BE2C (cell line): Measurements from ENCODE around the gene GYPB.
"Not testable (repeated sequence)": the region's sequence is repeated elsewhere in the genome, so short reads cannot be mapped to it uniquely, and the experiment has no call there.

Source experiments
- DNase-seq: peaks from one replicate; pipeline ENCODE4 v3.0.0-alpha.2; 2020
- H3K27me3 ChIP-seq: fragments of 250-450 bp; sonication (Bioruptor Pico); 2 replicates; pipeline ENCODE4 v1.5.1; 2020; ENCODE audit warnings: mild to moderate bottlenecking
- H3K36me3 ChIP-seq: fragments of 250-450 bp; sonication (Bioruptor Pico); 2 replicates; pipeline ENCODE4 v1.5.1; 2020; ENCODE audit warnings: mild to moderate bottlenecking
- H3K4me1 ChIP-seq: fragments of 250-450 bp; sonication (Bioruptor Pico); 2 replicates; pipeline ENCODE4 v1.5.1; 2020
- H3K4me3 ChIP-seq: 2 replicates; pipeline ENCODE4 v1.5.1; 2011; ENCODE audit warnings: low read depth, low read length
- H3K9me3 ChIP-seq: fragments of 250-450 bp; sonication (Bioruptor Pico); 2 replicates; pipeline ENCODE4 v1.5.1; 2020
- TF ChIP-seq, protein P1 (sequence below): IDR thresholded peaks from 2 replicates; pipeline ENCODE4 v1.5.1; 2012; ENCODE audit warnings: mild to moderate bottlenecking, low read depth, low read length

The GYPB gene

DNA sequence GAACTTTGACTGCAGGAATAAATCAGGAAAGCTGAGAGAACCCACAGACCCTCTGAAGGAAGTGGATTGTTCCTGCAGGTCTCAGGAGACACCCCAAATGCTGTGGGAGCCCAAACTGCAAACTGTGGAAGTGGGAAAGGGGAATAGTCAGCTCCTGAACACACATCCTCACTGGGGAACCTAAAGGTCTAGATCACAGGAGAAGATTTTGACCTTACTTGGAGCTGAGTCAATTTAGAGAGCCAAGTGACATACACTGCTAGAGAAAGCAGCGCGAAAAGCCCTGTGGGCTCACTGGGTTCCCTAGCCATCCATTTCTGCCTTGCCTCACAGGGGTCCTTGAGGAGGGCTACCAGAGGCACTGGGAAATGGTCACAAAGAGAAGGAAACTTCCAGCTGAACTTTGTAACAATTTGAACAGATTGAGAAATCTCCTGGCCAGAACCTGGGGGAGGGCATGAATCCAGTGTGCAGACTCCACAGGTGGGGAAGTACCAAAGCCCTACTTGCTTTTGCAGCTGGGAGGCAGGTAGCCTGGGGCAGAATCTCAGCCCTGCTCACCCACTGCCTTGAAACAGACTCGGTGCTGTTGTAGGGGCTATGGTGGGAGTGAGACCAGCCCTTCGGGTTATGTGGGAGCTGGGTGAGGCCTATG lies 5.3 kb upstream of the GYPB start:
- H3K4me1 ChIP-seq, DNase-seq, H3K36me3 ChIP-seq, H3K9me3 ChIP-seq, H3K4me3 ChIP-seq, H3K27me3 ChIP-seq: not testable (repeated sequence)

DNA sequence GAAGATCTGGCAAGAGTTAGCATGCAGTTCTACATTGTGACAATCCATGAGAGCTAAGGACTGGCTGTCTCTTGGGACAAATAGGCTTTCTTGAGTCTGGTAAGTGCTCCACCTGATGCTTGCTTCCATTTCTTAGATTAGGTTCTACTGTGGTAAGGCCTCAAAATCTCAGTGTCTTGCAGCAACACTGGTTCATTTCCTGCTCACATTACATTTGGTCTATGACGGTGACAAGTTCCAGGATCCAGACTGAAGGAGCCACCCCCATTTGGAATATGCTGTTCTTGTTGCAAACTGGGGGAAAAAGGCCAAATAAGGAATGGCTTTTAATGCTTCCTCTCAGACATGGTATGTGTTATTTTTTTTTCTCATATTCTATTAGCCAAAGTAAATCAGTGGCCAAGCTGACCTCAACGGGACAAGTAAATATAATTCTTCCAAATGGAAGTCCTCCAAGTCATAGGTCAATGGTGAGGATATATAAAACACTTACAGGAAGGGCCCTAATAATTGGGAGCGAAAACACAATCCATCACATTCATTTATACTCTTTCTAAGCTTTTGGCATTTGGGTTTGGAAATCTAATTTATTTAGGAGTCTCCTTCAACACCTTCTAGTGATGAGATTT lies 3.7 kb upstream of the GYPB start:
- DNase-seq, H3K36me3 ChIP-seq, H3K4me3 ChIP-seq, H3K27me3 ChIP-seq, H3K9me3 ChIP-seq, H3K4me1 ChIP-seq: not testable (repeated sequence)

DNA sequence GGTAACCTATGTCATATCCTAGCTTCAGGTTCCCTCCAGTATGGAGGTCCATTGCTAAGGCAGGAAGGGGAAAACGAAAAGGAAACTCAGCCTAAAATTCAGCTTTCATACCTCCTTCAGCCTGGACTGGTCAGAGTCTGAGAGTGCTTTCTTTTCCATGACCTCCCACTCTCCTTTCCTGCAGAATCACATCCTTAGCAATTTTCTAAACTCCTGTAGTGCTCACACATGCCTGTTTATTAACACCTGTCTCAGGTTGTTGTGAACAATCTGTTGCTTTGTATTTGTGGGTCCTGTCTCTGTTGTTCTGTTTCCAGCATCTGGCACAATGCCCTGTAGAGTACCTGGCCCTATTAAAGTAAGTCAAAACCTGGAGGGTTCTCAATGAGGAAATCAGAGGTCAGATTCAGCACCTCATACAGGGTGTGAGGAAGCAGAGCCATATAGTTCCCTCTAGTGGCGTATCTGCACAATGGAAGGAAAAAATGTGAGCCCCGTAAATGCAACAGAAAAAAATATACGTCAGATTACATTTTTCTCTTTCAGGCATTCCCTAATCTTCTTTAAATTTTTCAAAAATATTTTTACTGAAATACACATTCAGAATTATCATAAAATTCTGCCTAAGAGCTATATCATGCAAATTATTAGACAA lies 2.3 kb upstream of the GYPB start:
- H3K4me1 ChIP-seq, DNase-seq, H3K4me3 ChIP-seq, H3K9me3 ChIP-seq, H3K36me3 ChIP-seq, H3K27me3 ChIP-seq: not testable (repeated sequence)
- TF ChIP-seq, protein P1, sequence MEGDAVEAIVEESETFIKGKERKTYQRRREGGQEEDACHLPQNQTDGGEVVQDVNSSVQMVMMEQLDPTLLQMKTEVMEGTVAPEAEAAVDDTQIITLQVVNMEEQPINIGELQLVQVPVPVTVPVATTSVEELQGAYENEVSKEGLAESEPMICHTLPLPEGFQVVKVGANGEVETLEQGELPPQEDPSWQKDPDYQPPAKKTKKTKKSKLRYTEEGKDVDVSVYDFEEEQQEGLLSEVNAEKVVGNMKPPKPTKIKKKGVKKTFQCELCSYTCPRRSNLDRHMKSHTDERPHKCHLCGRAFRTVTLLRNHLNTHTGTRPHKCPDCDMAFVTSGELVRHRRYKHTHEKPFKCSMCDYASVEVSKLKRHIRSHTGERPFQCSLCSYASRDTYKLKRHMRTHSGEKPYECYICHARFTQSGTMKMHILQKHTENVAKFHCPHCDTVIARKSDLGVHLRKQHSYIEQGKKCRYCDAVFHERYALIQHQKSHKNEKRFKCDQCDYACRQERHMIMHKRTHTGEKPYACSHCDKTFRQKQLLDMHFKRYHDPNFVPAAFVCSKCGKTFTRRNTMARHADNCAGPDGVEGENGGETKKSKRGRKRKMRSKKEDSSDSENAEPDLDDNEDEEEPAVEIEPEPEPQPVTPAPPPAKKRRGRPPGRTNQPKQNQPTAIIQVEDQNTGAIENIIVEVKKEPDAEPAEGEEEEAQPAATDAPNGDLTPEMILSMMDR, result peak; percentile 72

DNA sequence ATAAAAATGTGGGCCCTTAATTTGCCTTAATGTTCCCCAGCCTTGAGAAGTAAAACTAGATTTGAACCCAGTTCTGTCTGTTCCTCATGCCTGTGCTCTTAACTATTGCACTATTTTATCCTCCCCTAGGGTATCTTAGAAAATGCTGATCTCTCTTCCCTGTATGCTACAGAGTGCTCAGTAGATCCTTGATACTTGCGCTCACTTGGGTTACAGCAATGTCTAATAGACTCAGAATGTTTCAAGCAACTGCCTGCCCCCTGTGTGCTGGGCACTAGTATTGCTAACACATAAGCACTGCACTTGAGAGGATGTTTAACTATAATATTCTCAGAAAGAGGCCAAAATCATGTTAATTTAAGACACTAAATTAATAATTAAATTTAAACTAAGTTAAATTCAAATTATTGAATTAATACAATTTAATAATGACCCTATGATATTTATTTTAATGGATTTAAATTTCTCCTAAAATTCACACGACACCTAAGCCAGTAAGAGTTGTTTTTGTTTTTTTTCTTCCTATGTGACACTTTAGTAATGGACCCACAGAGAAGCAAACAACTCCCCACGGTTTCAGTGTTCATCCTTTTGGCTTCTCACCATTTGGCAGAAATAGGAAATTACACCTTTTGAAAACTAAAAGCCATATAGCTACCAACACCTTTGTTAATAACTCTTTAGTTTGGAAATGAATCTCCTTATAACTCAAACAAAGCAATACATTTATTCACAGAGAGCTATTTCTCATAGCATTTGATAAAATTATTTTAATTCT lies 768 bp downstream of the GYPB start:
- DNase-seq, H3K4me1 ChIP-seq, H3K36me3 ChIP-seq, H3K9me3 ChIP-seq, H3K4me3 ChIP-seq, H3K27me3 ChIP-seq: not testable (repeated sequence)

DNA sequence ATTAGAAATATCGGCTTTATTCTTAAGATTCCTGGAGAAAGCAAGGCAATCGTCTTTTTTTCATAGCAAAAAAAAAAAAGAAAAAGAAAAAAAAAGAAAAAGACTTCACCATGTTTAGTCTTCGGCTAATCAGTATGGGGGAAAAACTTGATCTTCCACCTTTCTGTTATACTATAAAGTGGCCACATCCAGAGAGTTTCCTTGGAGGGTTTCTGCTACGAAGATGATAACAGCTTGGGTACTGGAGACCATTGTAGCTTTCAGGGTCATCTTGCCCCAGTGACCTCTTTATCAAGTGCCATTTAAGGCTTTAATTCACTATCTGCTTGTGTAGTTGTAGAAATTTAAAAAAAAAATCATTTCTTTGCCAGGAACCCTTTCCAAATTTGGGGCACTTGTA lies 1.9 kb downstream of the GYPB start:
- not testable (repeated sequence) for H3K36me3 ChIP-seq, DNase-seq, H3K4me1 ChIP-seq, H3K9me3 ChIP-seq, H3K27me3 ChIP-seq, H3K4me3 ChIP-seq

DNA sequence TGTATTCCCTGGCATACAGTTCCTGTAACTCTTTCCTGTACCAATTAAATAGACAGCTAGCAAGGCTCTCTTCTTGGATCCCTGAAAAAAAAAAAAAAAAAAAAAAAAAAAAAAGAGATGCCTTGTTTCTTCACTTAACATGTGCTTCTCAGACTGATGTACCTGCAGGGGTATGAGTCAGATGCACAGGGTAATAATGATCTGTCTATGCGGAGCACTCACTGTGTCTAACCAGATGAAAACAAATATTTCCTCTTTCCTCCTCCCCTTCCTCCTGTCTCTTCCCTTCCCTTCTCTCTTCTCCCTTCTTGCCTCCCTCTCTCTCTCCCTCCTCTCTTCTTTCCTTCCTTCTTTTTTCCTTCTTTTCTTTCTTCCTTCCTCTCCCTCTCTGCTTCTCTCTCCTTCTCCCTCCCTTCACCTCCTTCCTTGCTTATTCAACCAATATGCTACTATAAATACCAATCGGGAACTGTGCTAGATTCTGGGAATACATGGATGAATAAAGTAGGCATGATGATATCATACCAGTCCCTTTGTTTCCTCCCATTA lies 3.0 kb downstream of the GYPB start:
- H3K27me3 ChIP-seq, H3K9me3 ChIP-seq, H3K36me3 ChIP-seq, H3K4me3 ChIP-seq, H3K4me1 ChIP-seq, DNase-seq: not testable (repeated sequence)

DNA sequence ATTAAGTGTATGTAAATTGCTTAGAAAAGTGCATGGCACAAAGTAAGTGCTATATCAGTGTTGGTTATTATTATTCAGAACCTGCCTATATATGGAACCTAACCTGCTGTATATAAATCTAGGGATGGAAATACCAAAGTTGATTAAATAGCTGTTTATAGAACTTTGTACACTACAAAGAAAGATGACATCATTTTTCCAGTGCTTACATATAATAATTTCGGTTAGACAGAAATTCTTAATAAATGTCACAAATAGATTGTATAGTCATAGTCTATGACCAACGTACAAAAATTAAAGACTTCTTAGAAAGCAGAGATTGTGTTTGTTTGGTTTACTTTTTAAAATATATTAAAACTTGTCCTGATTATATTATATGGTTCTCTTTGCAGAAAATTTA lies 4.4 kb downstream of the GYPB start:
- TF ChIP-seq, protein P1, result no peak
- Histone ChIP-seq H3K27me3 (no peaks in the 10 kb centered on the region), H3K4me1 (no peaks in the 10 kb centered on the region), H3K9me3 (no peaks in the 10 kb centered on the region), H3K4me3 (no peak overlapping the region), H3K36me3 (no peaks in the 10 kb centered on the region)
- DNase-seq, result no peak

DNA sequence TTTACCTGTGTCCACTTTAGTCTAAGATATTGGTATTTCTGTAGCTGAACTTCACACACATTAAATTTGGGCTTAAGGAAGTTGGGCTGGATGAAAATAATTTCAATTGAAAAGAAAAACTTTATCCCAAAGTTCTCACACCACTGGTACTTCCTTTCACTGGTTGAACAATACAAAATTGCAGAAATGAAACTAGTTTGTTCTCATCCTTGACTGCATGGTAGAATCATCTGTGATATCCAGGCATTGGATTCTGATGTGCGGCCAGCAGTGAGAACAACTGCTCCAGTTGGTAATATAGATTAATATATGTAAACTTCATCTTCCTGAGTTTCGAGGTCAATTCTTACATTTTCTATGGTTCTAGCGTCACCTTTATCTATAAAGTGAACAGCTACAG lies 10.6 kb downstream of the GYPB start:
- not testable (repeated sequence) for H3K9me3 ChIP-seq, H3K27me3 ChIP-seq, H3K4me3 ChIP-seq, H3K36me3 ChIP-seq, DNase-seq, H3K4me1 ChIP-seq

DNA sequence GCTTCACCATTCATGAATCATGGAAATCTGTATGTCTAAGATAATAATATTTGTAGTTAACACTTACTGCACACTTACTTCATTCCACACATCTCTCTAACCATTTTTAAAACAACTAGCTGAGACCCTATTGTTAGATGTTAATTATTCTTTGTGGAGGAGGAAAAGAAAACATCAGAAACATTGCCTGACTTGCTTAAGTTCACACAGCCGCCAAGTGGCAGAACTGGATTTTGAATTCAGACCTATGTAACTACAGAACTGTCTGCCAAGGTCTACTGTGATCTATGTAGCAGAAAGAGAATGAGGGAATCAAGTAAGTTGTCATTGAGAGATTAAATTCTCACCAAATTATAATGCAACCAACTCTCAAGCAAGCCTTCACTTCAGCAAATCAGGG lies 11.2 kb downstream of the GYPB start:
- DNase-seq, H3K36me3 ChIP-seq, H3K9me3 ChIP-seq, H3K4me3 ChIP-seq, H3K27me3 ChIP-seq, H3K4me1 ChIP-seq: not testable (repeated sequence)

DNA sequence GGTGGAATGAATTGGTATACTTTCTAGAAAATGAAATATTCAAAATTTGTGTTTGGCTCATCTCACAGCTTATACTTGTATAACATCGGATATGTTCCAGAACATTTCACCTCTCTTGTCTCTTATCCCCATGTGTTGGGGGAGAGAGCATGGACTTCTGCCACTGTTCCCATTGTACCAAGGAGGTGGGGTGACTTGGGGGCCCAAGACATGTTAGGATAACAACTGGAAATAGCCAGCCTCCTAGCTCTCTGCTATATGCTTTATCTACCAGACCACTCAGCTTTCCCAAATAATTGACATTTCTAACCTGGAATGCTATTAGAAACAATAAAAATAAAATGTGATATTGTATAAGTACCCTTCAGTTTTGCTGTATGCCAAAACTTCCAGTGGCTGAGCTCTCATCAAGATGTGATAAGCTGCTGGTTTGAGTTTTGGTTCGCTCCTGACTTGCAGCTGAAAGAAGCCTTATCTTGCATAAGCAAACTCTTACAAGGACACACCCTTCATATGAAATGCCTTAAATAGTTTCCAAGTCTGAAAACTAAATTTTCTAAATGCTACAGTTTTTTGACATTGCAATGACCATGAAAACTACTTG lies 12.9 kb downstream of the GYPB start:
- not testable (repeated sequence) for DNase-seq, H3K4me1 ChIP-seq, H3K36me3 ChIP-seq, H3K4me3 ChIP-seq, H3K9me3 ChIP-seq, H3K27me3 ChIP-seq

DNA sequence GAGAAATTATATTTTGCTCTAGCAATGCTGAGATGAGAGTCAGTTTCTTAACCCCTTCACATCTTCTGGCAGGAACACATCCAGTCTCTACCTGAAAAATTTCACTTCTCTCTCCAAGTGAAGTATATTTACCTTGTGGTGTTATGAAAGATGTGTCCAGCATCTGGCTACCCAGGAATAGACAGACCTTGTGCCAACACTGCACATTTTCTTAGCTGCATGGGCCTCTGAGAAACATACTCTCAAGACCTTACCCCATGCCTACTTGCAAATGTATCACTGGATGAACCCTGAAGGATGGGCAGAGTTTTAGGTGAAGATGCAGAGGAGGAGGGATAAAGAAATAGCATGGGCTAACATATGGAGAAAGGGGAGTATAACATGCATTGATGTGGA lies 13.6 kb downstream of the GYPB start:
- not testable (repeated sequence) for H3K9me3 ChIP-seq, H3K4me3 ChIP-seq, H3K4me1 ChIP-seq, DNase-seq, H3K27me3 ChIP-seq, H3K36me3 ChIP-seq

DNA sequence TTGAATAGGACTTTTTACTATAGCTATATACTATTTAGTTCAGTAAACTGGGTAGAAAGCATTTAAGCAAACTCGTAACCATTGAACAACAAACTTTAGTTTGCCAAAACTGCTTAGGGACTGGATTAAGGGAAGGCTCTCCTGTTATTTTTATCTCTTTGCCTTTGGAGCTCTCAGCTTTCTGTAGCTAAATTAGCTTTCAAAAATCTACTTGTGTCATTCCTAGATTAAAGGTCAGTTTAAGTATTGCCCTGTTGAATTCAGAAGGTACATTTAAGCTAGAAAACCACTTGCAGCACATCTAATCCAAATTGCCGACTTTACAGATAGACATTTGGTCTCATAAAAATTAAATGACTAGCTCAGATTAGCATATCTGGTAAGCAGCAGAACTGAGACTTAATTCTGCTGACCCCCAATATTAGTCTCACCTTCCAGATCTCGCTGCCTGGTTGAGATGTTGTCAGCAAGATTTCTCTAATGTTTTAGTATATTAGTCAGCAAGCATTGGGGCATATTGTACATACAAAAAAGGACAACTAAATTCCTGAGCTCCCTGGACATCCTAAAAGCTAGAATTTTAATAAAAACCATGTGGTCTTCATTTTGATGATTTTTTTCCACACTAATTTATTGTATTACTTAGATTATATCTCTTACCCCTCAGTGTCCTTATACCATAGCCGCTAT lies 14.2 kb downstream of the GYPB start:
- H3K4me3 ChIP-seq, DNase-seq, H3K27me3 ChIP-seq, H3K9me3 ChIP-seq, H3K36me3 ChIP-seq, H3K4me1 ChIP-seq: not testable (repeated sequence)
